Panc1 (cell line): ENCODE measurements around the gene SHROOM3. TPM values are rescaled to one million over a fixed set of nuclear protein-coding genes. Genes with fewer than 3 reads are reported as not detected.

ENCODE experiments used
- ATAC-seq: fragments of 200-7000 bp; cut with Tn5 transposase; 2 replicates; pipeline ENCODE4 v1.9.1; 2020; ENCODE audit warnings: mild to moderate bottlenecking, moderate library complexity
- BruUV-seq: library from RNA; stranded (reverse); fragments of 400-500 nt; replicated peaks from 2 replicates; lab custom pipeline; 2021; lab: Mats Ljungman, UMichigan
- CTCF ChIA-PET: fragments of 300-600 bp; sonication (Branson Sonifier 250); formaldehyde crosslinking; loops from one replicate; lab custom pipeline; 2022; ENCODE audit warnings: antibody characterized with exemption; lab: Charles Lee
- POLR2A ChIA-PET: fragments of 300-600 bp; sonication (Branson Sonifier 250); formaldehyde crosslinking; loops from one replicate; lab custom pipeline; 2022; ENCODE audit warnings: antibody characterized with exemption; lab: Charles Lee
- DNase-seq: peaks from one replicate; pipeline ENCODE4 v3.0.0-alpha.2; 2010; ENCODE audit warnings: low read depth, low spot score
- H3K27ac ChIP-seq: 2 replicates; pipeline ENCODE4 v1.5.1; 2011; ENCODE audit warnings: mild to moderate bottlenecking, low read length, inconsistent platforms
- H3K27me3 ChIP-seq: fragments of 200-500 bp; sonication (Bioruptor generic); 2 replicates; pipeline ENCODE4 v1.6.0; 2014; ENCODE audit warnings: low read length, inconsistent platforms; ENCODE audit not compliant: control insufficient read depth, insufficient read depth
- H3K36me3 ChIP-seq: fragments of 200-500 bp; sonication (Bioruptor generic); 2 replicates; pipeline ENCODE4 v1.5.1; 2014; ENCODE audit warnings: inconsistent platforms, mild to moderate bottlenecking, low read length, moderate library complexity; ENCODE audit not compliant: control insufficient read depth, insufficient read depth
- H3K4me1 ChIP-seq: 2 replicates; pipeline ENCODE4 v1.5.1; 2011; ENCODE audit warnings: inconsistent platforms, mild to moderate bottlenecking, low read length, moderate library complexity; ENCODE audit not compliant: control insufficient read depth, insufficient read depth
- H3K4me3 ChIP-seq, 2 experiments: 2 replicates each; pipeline ENCODE4 v1.5.1; 2011 to 2012; ENCODE audit warnings: low read depth in 2 of 2, low read length in 2 of 2, mild to moderate bottlenecking in 2 of 2, inconsistent platforms in 1 of 2, moderate library complexity in 1 of 2
- H3K9me3 ChIP-seq: fragments of 200-500 bp; sonication (Bioruptor generic); 2 replicates; pipeline ENCODE4 v1.5.1; 2014; ENCODE audit warnings: low read depth, mild to moderate bottlenecking, inconsistent platforms, low read length, moderate library complexity; ENCODE audit not compliant: control insufficient read depth, insufficient read depth
- POLR2AphosphoS5 ChIP-seq: IDR thresholded peaks from 2 replicates; pipeline ENCODE4 v1.6.1; 2012; ENCODE audit warnings: mild to moderate bottlenecking, low read depth, low read length, moderate library complexity
- SIN3A ChIP-seq: IDR thresholded peaks from 2 replicates; pipeline ENCODE4 v1.6.1; 2012; ENCODE audit warnings: low read depth, mild to moderate bottlenecking, low read length, moderate library complexity, borderline replicate concordance; ENCODE audit not compliant: insufficient read depth
- TCF7L2 ChIP-seq: IDR thresholded peaks from 2 replicates; pipeline ENCODE4 v1.6.1; 2011; ENCODE audit warnings: mild to moderate bottlenecking, low read depth, low read length, inconsistent platforms
- in situ Hi-C: cut with HindIII; loops from 2 replicates; pipeline ENCODE4 v1.10.0; 2016; ENCODE audit warnings: low sequenced_read_pairs, low pct_unique_long_range_greater_than_20kb
- intact Hi-C: fragments of 100-400 bp; cut with micrococcal nuclease; formaldehyde crosslinking; loops from one replicate; pipeline ENCODE4 v1.10.0; 2022; ENCODE audit not compliant: unreplicated experiment
- total RNA-seq: library from RNA; stranded (reverse); gene quantifications from one replicate; pipeline ENCODE4 v1.2.1, GENCODE V29; 2021; ENCODE audit not compliant: unreplicated experiment
- TF ChIP-seq, protein P1 (sequence below), 2 experiments: IDR thresholded peaks; 2 replicates each; pipeline ENCODE4 v1.6.1; 2011 to 2012; ENCODE audit warnings: low read depth in 2 of 2, control low read depth in 1 of 2, low read length in 1 of 2, mild to moderate bottlenecking in 1 of 2, moderate library complexity in 1 of 2; ENCODE audit not compliant: insufficient read depth in 1 of 2
- TF ChIP-seq, protein P2 (sequence below): fragments of 450-650 bp; IDR thresholded peaks from 2 replicates; pipeline ENCODE4 v1.5.1; 2017; ENCODE audit warnings: mild to moderate bottlenecking

The SHROOM3 gene
- total RNA-seq, 1 experiment from 2014 or later = 7.2 TPM

DNA sequence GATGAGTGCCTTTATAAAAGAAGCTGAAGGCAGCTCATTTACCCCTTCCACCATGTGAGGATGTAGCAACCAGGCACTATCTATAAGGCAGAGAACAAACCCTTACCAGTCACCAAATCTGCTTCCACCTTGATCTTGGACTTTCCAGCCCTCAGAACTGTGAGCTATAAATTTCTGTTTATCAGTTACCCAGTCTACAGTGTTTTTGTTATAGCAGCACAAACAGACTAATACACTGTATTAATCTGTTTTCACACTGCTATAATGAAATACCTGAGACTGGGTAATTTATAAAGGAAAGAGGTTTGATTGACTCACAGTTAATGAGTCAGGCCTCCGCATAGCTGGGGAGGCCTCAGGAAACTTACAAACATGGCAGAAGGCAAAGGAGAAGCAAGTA, 371.7 kb downstream of the SHROOM3 start:
- Histone ChIP-seq H3K9me3 (no peaks in the 10 kb centered on the region), H3K27ac (no peak overlapping the region), H3K4me3 (no peak overlapping the region), H3K27me3 (no peaks in the 10 kb centered on the region), H3K36me3 (no peaks in the 10 kb centered on the region), H3K4me1 (peaks cover 4% of the 10 kb centered on the region; the same call in 1 of the 2 replicates)
- POLR2A ChIA-PET = no interaction called here
- in situ Hi-C loops = no loop called here
- ATAC-seq (no peak), DNase-seq (no peak)
- CTCF ChIA-PET = no interaction called here
- TF ChIP-seq, protein P1, sequence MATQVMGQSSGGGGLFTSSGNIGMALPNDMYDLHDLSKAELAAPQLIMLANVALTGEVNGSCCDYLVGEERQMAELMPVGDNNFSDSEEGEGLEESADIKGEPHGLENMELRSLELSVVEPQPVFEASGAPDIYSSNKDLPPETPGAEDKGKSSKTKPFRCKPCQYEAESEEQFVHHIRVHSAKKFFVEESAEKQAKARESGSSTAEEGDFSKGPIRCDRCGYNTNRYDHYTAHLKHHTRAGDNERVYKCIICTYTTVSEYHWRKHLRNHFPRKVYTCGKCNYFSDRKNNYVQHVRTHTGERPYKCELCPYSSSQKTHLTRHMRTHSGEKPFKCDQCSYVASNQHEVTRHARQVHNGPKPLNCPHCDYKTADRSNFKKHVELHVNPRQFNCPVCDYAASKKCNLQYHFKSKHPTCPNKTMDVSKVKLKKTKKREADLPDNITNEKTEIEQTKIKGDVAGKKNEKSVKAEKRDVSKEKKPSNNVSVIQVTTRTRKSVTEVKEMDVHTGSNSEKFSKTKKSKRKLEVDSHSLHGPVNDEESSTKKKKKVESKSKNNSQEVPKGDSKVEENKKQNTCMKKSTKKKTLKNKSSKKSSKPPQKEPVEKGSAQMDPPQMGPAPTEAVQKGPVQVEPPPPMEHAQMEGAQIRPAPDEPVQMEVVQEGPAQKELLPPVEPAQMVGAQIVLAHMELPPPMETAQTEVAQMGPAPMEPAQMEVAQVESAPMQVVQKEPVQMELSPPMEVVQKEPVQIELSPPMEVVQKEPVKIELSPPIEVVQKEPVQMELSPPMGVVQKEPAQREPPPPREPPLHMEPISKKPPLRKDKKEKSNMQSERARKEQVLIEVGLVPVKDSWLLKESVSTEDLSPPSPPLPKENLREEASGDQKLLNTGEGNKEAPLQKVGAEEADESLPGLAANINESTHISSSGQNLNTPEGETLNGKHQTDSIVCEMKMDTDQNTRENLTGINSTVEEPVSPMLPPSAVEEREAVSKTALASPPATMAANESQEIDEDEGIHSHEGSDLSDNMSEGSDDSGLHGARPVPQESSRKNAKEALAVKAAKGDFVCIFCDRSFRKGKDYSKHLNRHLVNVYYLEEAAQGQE (IDR thresholded peaks at IDR 0.05; ENCODE audit: insufficient read depth in 1 of 2, low read depth in 2 of 2, low read length in 1 of 2) = no peak
- no peak for TF ChIP-seq SIN3A
- TF ChIP-seq, protein P2, sequence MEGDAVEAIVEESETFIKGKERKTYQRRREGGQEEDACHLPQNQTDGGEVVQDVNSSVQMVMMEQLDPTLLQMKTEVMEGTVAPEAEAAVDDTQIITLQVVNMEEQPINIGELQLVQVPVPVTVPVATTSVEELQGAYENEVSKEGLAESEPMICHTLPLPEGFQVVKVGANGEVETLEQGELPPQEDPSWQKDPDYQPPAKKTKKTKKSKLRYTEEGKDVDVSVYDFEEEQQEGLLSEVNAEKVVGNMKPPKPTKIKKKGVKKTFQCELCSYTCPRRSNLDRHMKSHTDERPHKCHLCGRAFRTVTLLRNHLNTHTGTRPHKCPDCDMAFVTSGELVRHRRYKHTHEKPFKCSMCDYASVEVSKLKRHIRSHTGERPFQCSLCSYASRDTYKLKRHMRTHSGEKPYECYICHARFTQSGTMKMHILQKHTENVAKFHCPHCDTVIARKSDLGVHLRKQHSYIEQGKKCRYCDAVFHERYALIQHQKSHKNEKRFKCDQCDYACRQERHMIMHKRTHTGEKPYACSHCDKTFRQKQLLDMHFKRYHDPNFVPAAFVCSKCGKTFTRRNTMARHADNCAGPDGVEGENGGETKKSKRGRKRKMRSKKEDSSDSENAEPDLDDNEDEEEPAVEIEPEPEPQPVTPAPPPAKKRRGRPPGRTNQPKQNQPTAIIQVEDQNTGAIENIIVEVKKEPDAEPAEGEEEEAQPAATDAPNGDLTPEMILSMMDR = no peak
- no peak for TF ChIP-seq POLR2AphosphoS5
- TF ChIP-seq TCF7L2 = no peak
- intact Hi-C loops = no loop called here
- BruUV-seq = no TSS peak

DNA sequence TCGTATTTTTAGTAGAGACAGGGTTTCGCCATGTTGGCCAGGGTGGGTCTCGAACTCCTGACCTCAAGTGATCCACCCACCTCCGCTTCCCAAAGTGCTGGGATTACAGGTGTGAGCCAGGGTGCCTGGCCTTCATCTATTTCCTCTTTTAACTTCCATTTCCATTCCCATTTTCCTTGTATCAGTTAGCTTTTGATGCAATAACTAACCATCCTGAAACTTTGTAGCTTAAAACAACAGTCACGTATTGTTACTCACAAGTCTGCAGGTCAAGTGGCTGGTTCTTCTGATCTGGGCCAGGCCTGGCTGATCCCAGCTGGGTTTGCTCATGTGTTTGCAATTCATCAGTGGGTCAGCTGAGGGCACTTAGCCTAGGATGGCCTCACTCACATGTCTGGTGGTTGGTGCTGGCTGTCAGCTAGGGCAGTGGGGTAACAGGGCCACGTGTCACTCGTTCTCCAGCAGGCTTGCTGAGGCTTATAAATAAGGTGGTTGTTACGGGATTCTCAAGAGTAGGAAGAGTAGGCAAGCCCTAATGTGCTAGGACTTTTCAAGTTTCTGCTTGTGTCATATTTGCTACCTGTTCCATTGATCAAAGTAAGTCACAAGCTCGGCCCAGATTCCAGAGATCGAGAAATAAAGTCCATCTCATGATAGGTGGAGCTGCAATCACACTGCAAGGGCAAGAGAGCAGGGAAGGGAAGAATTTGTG, 374.7 kb downstream of the SHROOM3 start:
- DNase-seq (no peak), ATAC-seq (no peak)
- no peak overlapping the region for H3K27ac ChIP-seq
- H3K36me3 ChIP-seq = no peaks in the 10 kb centered on the region
- H3K4me3 ChIP-seq = no peak overlapping the region
- TF ChIP-seq SIN3A = no peak
- in situ Hi-C loops = no loop called here
- no peaks in the 10 kb centered on the region for H3K4me1 ChIP-seq
- no peaks in the 10 kb centered on the region for H3K9me3 ChIP-seq
- no TSS peak for BruUV-seq
- intact Hi-C loops = no loop called here
- ChIA-PET POLR2A (interaction anchor here (0.6 kb wide), 1 partner anchor 18 kb away, joined by 4 read pairs; no protein-coding TSS in a partner anchor), CTCF (no interaction called here)
- H3K27me3 ChIP-seq = no peaks in the 10 kb centered on the region
